Thymus (tissue), 14 donors: ENCODE measurements around the gene SLC23A1. TPM values are rescaled to one million over a fixed set of nuclear protein-coding genes. Genes with fewer than 3 reads are reported as not detected.

Experiments used
- DNase-seq, 9 donors: peaks; one replicate each; pipeline ENCODE4 v3.0.0-alpha.2; 2013; ENCODE audit warnings: low spot score in 9 of 9, low read depth in 6 of 9, missing footprints in 1 of 9
- H3K27ac ChIP-seq, 2 donors: one replicate each; pipeline ENCODE4 v1.5.1; 2013; ENCODE audit warnings: control low read depth in 1 of 2, low read depth in 1 of 2, low read length in 1 of 2, mild to moderate bottlenecking in 1 of 2, moderate library complexity in 1 of 2
- H3K27me3 ChIP-seq, 2 donors: one replicate each; pipeline ENCODE4 v1.5.1; 2013; ENCODE audit warnings: low read length in 1 of 2; ENCODE audit not compliant: control insufficient read depth in 2 of 2, insufficient read depth in 1 of 2
- H3K36me3 ChIP-seq, 2 donors: one replicate each; pipeline ENCODE4 v1.5.1; 2013; ENCODE audit warnings: low read length in 1 of 2, mild to moderate bottlenecking in 1 of 2, moderate library complexity in 1 of 2; ENCODE audit not compliant: control insufficient read depth in 2 of 2, insufficient read depth in 2 of 2
- H3K4me1 ChIP-seq, 2 donors: one replicate each; pipeline ENCODE4 v1.5.1; 2013; ENCODE audit warnings: low read length in 2 of 2; ENCODE audit not compliant: control insufficient read depth in 2 of 2, insufficient read depth in 2 of 2
- H3K4me3 ChIP-seq, 2 donors: one replicate each; pipeline ENCODE4 v1.5.1; 2013; ENCODE audit warnings: low read length in 2 of 2, control low read depth in 1 of 2, mild to moderate bottlenecking in 1 of 2
- H3K9me3 ChIP-seq, 2 donors: one replicate each; pipeline ENCODE4 v1.5.1; 2013; ENCODE audit warnings: low read length in 1 of 2, mild to moderate bottlenecking in 1 of 2; ENCODE audit not compliant: control insufficient read depth in 2 of 2, insufficient read depth in 1 of 2
- WGBS: extraction: QIAGEN DNeasy Blood & Tissue Kit; methylation state at CpG from one replicate; pipeline ENCODE4 v1.1.7; 2013; 5-methylcytosine and 5-hydroxymethylcytosine counted together
- long read RNA-seq, 10 donors: transcript quantifications; one replicate each; lab custom pipeline, GENCODE V29; 2026
- polyA plus RNA-seq: library from polyadenylated mRNA; stranded (reverse); fragments of 200-250 nt; gene quantifications from one replicate; pipeline ENCODE4 v1.2.3, GENCODE V29; 2013
- total RNA-seq: library from RNA; stranded (reverse); fragments of 120-200 nt; gene quantifications from one replicate; pipeline ENCODE4 v1.2.4, GENCODE V29; 2013
- donor health status: healthy.

The SLC23A1 gene
- total RNA-seq = 1.1 TPM
- polyA plus RNA-seq = 5.4 TPM
- long read RNA-seq, donor 1 = 0 reads
- long read RNA-seq, donor 2 = 0 reads
- long read RNA-seq, donor 3 = 0 reads
- long read RNA-seq, donor 4 = 0 reads
- long read RNA-seq, donor 5, partial matches to known transcripts = 5 of 6 reads
- long read RNA-seq, donor 5, other reads (novel, unspliced or antisense) = 0 of 6 reads
- long read RNA-seq, donor 6 = 0 reads
- long read RNA-seq, donor 7 = 0 reads
- long read RNA-seq, donor 8 = 0 reads
- long read RNA-seq, donor 9 = 0 reads
- long read RNA-seq, donor 10 = 0 reads

GRCh38 chr5:139383275-139383992 is at the start of gene SLC23A1:
Gene SLC23A1, minus strand, starts transcription at chr5:139383297. Its CDS starts 44 bp downstream, at chr5:139383253.
- H3K9me3 ChIP-seq = no peaks in the 10 kb centered on the region
- 82% methylated on average over 10 of the region's 10 CpGs for WGBS
- peak within 1 kb of the TSS in 1 of 2 donors; percentile 100 for H3K4me3 ChIP-seq
- peaks cover 12 to 19% of the 10 kb centered on the region in 2 donors for H3K36me3 ChIP-seq
- peaks cover 24 to 61% of the 10 kb centered on the region in 2 donors for H3K4me1 ChIP-seq
- peak within 1 kb of the TSS in 1 of 2 donors; percentile 86 for H3K27ac ChIP-seq
- DNase-seq = no peak
- no peaks in the 10 kb centered on the region for H3K27me3 ChIP-seq

GRCh38 chr5:139431706-139432105 is 48.6 kb upstream of the SLC23A1 start:
- Histone ChIP-seq H3K27ac (no peak overlapping the region), H3K36me3 (peaks cover 0 to 2% of the 10 kb centered on the region in 2 donors), H3K4me3 (no peak overlapping the region), H3K9me3 (no peaks in the 10 kb centered on the region), H3K27me3 (no peaks in the 10 kb centered on the region), H3K4me1 (no peaks in the 10 kb centered on the region)
- DNase-seq = no peak
- 98% methylated on average over 1 of the region's 1 CpG for WGBS

GRCh38 chr5:139430015-139430414 is 46.9 kb upstream of the SLC23A1 start:
- H3K36me3 ChIP-seq = peaks cover 0 to 10% of the 10 kb centered on the region in 2 donors
- no peaks in the 10 kb centered on the region for H3K4me1 ChIP-seq
- H3K27me3 ChIP-seq = no peaks in the 10 kb centered on the region
- WGBS = 43% methylated on average over 2 of the region's 2 CpGs
- no peak overlapping the region for H3K27ac ChIP-seq
- no peaks in the 10 kb centered on the region for H3K9me3 ChIP-seq
- no peak for DNase-seq
- no peak overlapping the region for H3K4me3 ChIP-seq

GRCh38 chr5:139426203-139426885 is 43.2 kb upstream of the SLC23A1 start:
- 94% methylated on average over 8 of the region's 8 CpGs for WGBS
- H3K36me3 ChIP-seq = peaks cover 0 to 21% of the 10 kb centered on the region in 2 donors

GRCh38 chr5:139425497-139425896 is 42.4 kb upstream of the SLC23A1 start:
- no peaks in the 10 kb centered on the region for H3K4me1 ChIP-seq
- no peak overlapping the region for H3K27ac ChIP-seq
- DNase-seq = no peak
- peaks cover 0 to 21% of the 10 kb centered on the region in 2 donors for H3K36me3 ChIP-seq
- no peaks in the 10 kb centered on the region for H3K27me3 ChIP-seq
- 98% methylated on average over 5 of the region's 5 CpGs for WGBS
- no peak overlapping the region for H3K4me3 ChIP-seq
- H3K9me3 ChIP-seq = no peaks in the 10 kb centered on the region

More at GRCh38 chr5:139426203-139426885, 43.2 kb upstream of the SLC23A1 start:
- no peaks in the 10 kb centered on the region for H3K27me3 ChIP-seq
- H3K27ac ChIP-seq = no peak overlapping the region
- no peaks in the 10 kb centered on the region for H3K4me1 ChIP-seq
- no peak overlapping the region for H3K4me3 ChIP-seq
- no peak for DNase-seq
- H3K9me3 ChIP-seq = no peaks in the 10 kb centered on the region

- peak; percentile 51 to 89 (median 76) for DNase-seq
- WGBS = 48% methylated on average over 5 of the region's 5 CpGs
- no peak overlapping the region for H3K4me3 ChIP-seq
- H3K27me3 ChIP-seq = no peaks in the 10 kb centered on the region
- peaks cover 0 to 4% of the 10 kb centered on the region in 2 donors for H3K4me1 ChIP-seq
- no peak overlapping the region for H3K27ac ChIP-seq
- H3K36me3 ChIP-seq = peaks cover 8 to 31% of the 10 kb centered on the region in 2 donors
- H3K9me3 ChIP-seq = no peaks in the 10 kb centered on the region
Measured at GRCh38 chr5:139422307-139422893, 39.3 kb upstream of the SLC23A1 start.

- Histone ChIP-seq H3K4me1 (peaks cover 2 to 15% of the 10 kb centered on the region in 2 donors), H3K27me3 (no peaks in the 10 kb centered on the region), H3K36me3 (peaks cover 8 to 23% of the 10 kb centered on the region in 2 donors), H3K27ac (no peak overlapping the region), H3K9me3 (no peaks in the 10 kb centered on the region), H3K4me3 (no peak overlapping the region)
- DNase-seq = no peak
- 95% methylated on average over 9 of the region's 9 CpGs for WGBS
Measured at GRCh38 chr5:139419226-139420192, 36.4 kb upstream of the SLC23A1 start.

- H3K27ac ChIP-seq = no peak overlapping the region
Measured at GRCh38 chr5:139418793-139419192, 35.7 kb upstream of the SLC23A1 start.

More at GRCh38 chr5:139418793-139419192, 35.7 kb upstream of the SLC23A1 start:
- Histone ChIP-seq H3K9me3 (no peaks in the 10 kb centered on the region), H3K36me3 (peaks cover 8 to 17% of the 10 kb centered on the region in 2 donors), H3K27me3 (no peaks in the 10 kb centered on the region), H3K4me3 (no peak overlapping the region), H3K4me1 (peaks cover 2 to 17% of the 10 kb centered on the region in 2 donors)
- WGBS = 96% methylated on average over 1 of the region's 1 CpG
- DNase-seq = no peak
